HG03432 (cell line): ENCODE data around the gene RPL32.
"Not testable (repeated sequence)": the region's sequence is repeated elsewhere in the genome, so short reads cannot be mapped to it uniquely, and the experiment has no call there.

Experiments
- ATAC-seq: cut with Tn5 transposase; IDR thresholded peaks from one replicate; pipeline ENCODE4 v1.9.1; 2021; ENCODE audit warnings: mild to moderate bottlenecking, moderate library complexity; ENCODE audit not compliant: unreplicated experiment

Gene RPL32

DNA sequence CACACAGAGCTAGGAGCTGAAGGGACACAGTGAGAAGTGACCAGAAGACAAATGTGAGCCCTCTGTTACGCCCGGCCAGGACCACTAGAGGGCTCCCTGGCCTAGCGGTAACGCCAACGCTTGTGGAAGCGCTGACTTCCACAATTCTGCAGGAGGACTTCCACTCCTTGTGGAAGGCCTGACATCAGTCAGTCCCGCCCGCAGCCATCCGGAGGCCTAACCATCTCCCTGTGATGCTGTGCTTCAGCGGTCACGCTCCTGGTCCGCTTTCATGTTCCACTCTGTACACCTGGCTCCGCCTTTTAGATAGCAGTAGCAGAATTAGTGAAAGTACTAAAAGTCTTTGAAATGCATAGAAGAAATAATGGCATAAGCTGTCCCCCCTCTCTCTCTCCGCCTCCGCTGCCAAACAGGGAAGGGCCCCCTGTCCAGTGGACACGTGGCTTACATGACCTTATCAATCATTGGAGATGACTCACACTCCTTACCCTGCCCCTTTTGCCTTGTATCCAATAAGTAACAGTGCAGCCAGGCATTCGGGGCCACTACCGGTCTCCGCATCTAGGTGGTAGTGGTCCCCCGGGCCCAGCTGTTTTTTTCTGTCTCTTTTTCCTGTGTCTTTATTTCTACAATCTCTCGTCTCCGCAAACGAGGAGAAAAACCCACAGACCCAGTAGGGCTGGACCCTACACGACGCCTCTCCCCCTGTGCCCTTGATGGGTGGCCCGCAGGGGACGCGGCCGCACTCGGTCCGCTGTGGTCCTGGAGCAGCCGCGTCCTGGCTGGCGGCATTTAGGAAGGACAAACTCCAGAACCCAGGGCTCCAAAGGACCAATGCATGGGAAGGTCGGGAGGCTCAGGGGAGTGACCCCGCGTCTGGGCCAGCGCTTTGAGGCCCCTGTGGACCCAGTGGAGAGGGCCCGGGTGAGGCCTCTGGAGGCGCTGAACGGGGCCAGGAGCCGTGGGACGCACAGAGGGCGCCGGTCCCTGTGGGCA, 27.0 kb upstream of the RPL32 start:
- peak; percentile 58 for ATAC-seq

DNA sequence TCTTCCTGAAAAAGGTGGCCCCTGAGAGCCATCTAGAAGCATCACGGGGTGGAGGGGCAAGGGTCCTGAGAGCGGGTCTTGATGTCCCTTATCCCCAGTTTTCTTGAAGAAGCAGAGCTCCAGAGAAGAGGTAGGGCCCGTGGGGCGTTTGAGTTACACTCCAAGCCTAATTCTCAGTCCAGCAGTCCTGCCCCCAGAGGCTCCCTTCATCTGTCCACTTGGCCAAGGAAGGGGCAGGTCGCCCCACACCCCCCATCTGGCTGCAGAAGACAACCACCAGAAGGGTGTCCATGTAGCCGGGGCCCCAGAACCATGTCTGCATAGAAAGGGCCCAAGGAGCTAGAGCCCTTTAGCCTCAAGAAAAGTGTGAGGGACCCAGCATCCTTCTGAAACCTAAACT, 25.5 kb upstream of the RPL32 start:
- no peak for ATAC-seq

DNA sequence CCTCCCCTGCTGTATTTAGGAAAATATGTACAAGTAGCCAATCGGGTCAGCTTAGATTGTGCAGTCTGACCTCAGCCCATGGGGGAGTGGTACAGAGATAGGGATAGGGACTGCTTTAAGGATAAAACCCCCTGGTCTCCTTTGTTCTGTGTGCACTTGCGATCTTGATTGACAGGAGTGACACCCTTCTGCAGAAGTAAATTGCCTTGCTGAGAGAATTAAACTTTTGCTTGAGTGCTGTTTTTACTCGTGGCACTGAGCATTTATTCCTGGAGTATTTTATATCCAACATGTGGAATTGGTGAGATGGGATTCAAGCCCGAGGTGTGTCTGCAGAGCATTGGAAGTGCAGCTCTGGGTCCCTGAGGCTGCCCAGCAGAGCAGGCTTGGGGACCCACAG, 23.9 kb upstream of the RPL32 start:
- ATAC-seq = no peak

DNA sequence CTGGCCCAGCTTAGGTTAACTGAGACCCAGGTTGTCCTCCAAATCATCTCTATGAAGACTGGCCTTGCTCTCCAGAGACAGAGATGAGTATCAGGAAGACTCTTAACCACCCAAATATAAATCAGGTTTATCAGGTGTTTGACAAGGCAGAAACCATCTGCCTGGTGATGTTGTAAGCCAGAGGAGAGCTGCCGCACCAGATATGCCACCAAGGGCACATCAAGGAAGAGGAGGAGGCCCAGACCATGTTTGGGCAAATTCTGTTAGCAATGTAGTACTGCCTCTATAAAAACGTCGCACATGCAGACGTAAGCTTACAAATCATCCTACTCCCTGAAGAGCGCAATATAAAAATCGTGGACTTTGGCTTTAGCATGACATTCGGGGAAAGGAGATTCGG, 21.0 kb upstream of the RPL32 start:
- ATAC-seq = no peak

DNA sequence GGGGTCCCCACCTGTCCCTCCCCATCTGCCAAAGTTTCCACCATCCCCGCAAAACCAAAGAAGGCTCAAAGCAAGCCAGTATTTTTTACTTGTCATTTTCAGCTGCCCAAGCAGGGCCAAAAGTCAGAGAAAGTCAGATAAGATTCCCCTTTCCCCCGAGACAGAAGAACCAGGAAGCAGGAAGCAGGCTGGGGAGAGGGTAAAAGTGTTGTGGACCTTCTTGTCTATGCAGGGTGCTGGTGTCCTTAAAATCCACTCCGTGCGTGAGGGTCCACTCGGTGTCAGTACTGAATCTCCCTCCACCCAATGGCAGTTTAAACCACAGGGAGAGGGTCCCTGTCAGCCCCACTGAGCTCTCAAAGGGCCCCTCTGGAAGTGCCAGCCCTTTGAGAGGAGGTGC, 20.2 kb upstream of the RPL32 start:
- ATAC-seq = no peak

DNA sequence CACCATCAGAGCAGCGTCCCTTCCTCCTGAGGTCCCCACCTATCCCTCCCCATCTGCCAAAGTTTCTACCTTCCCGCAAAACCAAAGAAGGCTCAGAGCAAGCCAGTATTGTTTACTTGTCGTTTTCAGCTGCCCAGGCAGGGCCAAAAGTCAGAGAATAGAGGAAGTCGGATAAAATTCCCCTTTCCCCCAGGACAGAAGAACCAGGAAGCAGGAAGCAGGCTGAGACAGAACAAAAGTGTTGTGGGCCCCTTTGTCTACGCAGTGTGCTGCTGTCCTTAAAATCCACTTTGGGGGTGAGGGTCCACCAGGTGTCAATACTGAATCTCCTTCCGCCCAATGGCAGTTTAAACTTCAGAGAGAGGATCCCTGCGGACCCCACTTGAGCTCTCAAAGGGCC, 18.5 kb upstream of the RPL32 start:
- no peak for ATAC-seq

DNA sequence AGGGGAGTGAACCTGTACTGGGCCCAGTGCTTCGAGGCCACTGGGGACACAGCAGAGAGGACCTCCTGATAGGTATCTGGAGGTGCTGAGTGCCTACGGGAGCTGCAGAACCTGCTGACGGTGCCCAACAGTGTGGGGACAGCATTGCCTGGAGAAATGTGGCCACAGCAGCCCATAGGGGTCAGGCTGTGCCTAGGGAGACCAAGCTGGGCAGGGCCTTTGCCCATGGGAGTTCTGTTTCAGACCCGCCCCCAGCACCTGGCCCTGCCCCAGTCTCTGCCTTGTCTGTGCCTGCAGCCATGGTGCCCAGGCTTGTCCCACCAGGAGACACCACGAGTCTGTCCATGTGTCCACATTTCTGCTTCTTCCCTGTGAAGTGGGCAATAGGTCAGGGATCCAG, 15.3 kb upstream of the RPL32 start:
- ATAC-seq = no peak

DNA sequence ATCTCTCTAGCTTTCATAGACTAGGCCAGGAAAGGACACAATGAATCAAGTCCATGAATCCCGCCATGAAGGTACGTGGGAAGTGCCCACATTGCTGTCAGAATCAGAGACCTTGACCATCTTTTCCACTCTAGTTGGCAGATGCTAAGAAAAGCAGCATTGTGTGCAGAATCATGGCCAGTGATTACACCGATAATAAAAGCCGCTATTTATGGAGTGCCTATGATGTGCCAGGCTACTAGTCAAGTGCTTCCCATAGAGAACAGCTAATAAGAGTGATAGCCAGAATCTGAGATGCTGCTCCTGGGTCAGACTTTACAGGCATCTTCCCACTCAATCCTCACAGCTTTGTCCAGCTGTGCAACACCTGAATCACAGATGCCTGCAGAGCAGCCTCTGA, 13.2 kb upstream of the RPL32 start:
- no peak for ATAC-seq

DNA sequence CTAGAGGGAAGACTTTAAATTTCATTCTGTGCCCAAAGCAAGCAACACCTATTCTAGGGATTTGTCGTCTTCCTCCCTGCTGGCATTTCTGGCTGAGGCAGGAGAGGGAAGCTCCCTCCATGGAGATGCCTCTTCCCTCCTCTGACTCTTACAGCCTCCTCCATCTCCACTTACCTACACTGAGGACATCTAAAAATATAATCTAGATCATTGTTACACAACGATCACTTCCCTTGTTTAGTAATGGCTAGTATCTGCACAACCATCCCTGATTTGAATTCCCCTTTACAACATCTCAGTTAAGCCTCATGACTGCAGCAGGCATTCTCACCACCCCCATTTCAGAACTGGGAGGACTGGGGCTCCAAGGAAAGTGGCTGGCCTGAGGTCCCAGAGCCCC, 12.5 kb upstream of the RPL32 start:
- ATAC-seq = not testable (repeated sequence)

DNA sequence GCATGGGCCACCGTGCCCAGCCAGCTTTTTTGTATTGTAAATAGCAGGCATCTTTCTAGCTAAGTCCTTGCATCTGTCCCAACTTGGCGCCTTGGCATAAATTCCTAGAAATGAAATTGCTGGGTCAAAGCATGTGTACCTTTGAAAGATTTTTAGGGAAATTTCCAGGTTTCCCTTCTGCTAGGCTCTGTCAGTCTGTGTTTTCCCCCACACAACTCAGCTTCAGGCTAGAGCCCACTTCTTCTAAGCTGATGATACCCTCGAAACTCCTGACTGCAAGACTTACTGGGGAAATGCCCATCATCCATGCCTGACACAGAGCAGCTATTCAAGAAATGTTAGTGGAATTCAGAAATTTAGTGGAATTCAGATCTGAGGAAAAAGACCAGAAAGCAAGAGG, 10.8 kb upstream of the RPL32 start:
- no peak for ATAC-seq

DNA sequence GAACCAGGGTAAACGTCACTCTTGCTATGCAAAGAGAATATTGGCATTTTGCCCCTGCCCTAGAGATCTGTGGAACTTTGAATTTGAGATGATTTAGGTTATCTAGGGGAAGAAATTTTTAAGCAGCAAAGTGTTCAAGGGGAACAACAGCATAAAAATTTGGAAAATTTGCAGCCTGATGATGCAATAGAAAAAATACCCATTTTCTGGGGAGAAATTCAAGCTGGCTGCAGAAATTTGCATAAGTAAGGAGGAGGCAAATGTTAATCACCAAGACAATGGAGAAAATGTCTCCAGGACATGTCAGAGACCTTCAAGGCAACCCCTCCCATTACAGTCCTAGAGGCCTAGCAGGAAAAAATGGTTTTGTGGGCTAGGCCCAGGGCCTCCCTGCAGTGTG, 4.4 kb upstream of the RPL32 start:
- no peak for ATAC-seq

DNA sequence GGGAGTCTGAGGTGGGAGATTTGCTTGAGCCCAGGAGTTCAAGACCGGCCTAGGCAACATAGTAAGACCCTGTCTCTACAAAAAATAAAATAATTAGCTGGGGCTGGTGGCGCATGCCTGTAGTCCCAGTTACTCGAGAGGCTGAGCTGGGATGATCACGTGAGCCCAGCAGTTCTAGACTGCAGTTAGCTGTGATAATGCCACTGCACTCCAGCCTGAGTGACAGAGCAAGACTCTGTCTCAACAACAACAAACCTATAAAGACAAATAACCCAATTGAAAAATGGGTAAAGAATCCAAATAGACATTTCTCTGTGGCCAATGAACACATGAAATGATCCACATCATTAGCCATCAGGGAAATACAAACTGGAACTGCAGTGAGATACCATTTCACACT, 1.1 kb upstream of the RPL32 start:
- ATAC-seq = no peak

DNA sequence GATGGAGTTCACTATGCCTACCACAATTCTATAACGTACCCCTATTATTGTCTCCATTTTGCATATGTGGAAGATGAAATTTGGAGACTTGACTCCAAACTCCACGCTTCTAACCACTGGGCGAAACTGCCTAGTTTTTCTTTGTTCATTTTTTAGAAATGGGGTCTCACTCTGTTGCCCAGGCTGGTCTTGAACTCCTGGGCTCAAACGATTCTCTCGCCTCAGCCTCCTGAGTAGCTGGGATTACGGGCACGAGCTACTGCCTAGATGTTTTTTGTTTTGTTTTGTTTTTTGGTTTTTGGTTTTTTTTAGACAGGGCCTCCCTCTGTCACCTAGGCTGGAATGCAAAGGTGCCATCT, 584 bp upstream of the RPL32 start:
- ATAC-seq = no peak

DNA sequence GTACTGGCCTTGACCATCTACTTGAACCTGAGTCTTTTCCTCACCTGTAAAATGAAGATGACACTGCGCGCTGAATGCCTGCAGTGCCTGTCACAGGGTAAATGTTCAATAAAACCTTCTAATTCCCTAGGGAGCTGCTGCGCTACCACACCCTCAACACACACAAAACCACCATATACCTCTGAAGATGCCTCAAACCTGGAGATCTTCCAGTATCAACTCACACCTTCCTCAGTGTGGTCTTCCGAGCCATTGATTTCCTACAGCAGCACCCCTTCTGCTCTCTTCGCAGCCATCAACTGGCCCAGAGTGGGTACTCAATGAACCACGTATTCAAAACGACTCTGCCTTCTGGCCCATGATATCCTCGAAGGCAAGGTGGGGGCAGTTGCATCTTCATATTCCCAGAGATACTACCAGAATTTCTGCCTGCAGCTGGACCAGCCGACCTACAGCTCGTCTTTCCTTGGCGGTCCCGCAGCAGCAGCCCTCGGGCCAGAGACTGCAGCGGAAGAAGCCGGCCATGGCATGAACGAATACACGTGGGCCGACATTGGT, 695 bp downstream of the RPL32 start:
- ATAC-seq = peak; percentile 45

DNA sequence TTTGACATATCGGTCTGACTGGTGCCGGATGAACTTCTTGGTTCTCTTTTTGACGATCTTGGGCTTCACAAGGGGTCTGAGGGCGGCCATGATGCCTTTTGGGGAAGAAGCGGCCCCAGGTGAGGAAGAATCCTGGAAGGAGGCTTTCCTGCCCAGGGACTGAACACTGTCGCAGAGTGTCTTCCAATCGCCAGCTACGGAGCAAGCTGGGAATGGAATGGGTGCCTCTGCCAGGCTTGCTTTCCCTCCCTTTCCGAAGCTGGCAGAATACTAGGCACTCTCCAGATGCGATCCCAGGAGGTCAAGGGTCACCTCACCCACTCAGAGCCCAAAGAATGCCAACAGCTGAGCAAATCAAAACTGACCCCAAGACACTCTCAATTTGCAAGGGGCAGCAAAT, 1.2 kb downstream of the RPL32 start:
- ATAC-seq = not testable (repeated sequence)

DNA sequence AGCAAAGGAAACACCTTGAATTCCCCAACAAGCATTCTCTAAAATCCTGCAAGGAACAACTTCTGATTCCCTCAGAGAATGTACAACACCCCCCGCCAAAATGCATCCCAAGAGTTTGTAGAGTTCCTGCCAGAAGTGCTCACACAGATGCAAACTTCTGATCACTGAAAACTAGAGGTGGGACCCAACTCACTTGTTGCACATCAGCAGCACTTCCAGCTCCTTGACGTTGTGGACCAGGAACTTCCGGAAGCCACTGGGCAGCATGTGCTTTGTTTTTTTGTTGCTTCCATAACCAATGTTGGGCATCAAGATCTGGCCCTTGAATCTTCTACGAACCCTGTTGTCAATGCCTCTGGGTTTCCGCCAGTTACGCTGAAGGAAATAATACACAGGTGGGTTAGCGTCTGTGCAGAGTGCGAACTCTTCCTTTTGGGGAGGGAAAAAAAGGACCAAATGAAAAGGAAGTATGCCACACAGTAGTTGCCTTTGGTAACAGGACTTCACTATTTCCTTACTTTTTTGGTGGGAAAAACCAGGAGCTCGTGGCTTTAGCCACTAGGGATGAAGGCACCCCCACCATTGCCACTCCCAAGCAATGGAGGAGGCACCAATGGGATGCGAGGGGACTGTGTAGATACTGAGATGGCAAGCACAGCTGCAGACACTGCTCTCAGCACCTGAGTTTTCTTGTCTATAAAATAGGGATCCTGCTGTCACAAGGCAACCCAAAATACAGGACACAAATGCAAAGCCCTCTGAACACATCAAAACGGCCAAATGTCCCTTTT, 2.0 kb downstream of the RPL32 start:
- no peak for ATAC-seq

DNA sequence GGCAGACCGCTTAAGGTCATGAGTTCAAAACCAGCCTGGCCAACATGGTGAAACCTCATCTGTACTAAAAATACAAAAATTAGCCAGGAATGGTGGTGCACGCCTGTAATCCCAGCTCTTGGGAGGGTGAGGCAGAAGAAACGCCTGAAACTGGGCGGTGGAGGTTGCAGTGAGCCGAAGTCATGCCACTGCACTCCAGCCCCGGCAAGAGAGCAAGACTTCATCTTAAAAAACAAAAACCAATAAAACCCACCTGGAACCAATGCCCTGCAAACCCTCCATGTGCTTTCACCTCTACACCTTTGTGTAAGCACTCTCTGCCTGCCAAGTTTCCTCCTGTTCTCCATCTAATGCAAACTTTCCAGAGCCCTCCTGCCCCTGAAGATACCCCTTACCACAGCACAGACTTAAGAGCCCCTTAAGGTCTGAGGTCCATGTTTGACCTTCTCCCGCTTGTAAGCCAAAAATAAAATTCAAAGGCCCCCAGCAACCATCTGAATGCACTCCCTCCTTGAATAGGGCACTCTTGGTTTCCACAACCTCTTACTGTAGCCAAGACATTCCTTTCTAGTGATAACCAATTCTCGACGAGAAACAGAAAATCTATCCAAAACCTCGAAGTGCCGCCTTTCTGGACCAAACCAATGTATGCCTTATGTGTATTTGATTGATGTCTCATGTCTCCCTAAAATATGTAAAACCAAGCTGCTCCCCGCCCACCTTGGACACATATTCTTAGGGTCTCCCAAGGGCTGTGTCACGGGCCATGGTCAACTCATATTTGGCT, 3.0 kb downstream of the RPL32 start:
- ATAC-seq = no peak

DNA sequence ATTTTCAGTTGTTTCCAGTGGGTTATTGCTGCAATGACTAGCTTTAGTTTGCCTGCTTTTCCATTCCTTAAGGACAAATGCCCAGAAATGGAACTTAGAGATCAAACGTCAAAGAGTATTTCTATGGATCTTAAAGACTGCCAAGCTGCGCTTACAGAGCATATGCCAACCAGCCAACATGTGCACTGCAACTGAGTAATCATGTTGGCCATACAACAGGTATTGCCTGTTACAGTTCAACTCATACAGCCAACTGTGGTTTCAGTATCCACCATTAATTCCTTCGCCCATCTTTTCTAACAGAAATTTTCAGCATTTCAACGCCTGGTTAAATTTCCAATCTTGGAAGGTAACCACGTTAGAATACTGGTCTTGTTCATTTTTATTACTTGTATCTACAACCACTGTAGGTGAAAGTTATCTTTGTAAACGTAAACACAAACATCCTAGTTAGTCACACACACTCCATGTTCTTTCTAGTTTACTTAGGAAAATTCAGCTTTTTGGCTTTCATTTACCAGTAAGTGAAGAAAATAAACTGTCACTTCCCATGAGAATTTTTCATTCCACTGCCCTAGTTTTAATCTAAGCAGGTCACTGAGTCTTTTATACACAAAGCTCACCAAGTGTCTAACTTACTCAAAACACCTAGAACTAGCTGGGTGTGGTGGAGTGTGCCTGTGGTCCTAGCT, 3.9 kb downstream of the RPL32 start:
- no peak for ATAC-seq

DNA sequence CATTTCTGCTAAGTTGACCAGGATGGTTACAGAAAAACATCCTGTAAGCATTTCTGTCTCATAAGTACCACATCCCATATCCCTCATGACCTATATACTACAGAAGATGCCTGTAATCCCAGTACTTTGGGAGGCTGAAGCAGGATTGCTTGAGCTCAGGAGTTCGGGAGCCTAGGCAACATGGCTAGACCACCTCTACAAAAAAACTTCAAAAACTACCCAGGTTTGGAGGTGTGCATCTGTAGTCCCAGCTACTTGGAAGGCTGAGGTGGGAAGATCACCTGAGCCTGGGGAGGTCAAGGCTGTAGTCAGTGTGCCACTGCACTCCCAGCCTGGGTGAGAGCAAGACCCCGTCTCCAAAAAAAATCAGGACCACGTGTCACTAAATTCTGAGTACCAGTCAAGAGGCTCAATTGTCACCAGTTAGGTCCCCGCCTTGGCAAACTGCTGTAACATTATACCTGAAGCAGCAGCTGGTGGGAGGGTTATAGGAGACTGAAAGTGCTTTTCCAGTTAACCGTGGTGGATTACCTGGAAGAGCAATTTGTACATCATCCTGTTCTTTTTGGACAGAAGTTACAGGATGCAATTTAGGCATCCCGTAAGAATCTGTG, 6.2 kb downstream of the RPL32 start:
- ATAC-seq = no peak
